ENCODE measurements around the gene PLA2G4D.

PLA2G4D gene

DNA sequence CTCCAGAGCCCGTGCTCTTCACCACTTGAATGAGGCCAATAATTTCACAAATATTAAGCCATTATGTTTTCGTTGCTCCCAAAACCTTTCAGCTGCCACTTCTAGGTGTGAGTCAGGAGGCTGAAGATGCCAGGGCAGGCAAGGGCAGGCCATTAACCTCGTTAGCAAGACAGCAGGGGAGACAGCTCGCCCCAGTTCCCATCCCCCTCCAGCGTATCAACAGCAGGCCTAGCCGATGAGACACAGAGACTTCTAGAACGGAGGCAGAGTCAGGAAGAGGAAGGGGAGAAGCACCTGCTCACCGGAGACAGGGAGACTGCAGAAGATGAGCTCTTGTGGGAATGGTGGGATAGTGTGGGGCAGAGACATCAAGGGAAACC is 45.6 kb downstream of the PLA2G4D start:
- DNase-seq, result peak; percentile 55

DNA sequence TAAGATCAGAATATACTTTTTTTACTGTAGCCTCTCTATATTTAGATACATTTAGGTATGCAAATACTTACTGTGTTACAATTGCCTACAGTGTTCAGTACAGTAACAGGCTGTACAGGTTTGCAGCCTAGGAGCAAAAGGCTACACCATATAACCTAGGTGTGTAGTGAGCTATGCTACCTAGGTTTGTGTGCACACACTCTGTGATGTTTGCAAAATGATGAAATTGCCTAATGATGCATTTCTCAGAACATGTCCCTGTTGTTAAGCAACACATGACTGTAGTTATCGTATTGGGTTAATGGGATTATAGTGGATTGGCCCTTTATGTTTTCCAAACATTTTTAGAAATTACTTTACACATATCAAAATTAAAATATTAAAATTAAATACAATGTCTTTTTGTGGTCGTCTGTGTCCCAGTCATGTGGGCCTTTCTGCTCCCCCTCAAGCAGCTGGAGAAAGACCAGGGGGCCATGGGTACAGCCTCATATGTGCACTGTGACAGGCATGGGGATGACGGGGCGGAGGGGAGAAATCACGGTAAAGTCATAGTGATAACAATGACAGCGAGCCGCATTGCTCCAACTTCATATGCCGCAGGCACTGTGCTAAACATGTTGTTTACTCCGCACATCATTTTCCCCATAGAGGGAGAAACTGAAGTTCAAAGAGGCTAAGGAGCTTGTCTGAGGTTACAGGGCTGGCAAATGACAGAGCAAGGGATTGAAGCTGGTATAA is 46.1 kb downstream of the PLA2G4D start:
- DNase-seq, result no peak

DNA sequence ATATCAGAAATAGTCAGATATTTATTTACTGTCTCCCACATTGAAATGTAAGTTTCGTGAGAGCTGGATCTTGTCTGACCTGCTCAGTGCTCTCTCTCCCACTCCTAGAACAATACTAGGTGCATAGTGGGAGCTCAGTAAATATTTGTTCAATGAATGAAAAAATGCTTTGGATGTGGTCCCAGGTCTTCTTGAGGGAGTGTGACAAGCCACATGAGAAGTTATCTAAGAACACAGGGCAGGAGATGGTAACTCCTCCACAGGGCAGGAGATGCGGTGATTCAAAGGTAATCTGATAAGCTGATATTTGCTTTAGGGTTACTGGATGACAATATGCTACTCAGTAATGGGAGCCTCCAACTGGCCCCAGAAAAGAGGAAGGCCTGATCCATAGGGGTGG is 47.8 kb downstream of the PLA2G4D start:
- DNase-seq, result no peak

DNA sequence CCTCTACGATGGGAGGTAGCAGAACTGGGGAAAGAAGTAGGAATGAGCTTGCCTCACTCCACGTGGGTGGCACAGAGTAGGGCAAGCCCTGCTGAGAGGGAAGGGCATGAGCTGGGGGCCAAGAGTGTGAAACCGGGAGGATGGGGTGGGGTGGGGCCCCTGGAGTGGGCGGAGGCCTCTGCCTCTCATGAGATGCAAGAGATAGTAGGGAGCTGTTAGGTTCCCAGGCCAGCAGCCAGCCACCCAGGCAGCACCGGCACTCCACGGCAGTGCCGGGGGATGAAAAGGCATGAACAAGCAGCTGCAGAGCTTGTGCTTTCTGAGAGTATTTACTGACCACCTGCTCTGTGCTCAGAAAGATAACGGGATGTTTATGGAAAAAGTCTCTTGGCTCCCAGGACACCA is 49.1 kb downstream of the PLA2G4D start:
- no peak for DNase-seq

DNA sequence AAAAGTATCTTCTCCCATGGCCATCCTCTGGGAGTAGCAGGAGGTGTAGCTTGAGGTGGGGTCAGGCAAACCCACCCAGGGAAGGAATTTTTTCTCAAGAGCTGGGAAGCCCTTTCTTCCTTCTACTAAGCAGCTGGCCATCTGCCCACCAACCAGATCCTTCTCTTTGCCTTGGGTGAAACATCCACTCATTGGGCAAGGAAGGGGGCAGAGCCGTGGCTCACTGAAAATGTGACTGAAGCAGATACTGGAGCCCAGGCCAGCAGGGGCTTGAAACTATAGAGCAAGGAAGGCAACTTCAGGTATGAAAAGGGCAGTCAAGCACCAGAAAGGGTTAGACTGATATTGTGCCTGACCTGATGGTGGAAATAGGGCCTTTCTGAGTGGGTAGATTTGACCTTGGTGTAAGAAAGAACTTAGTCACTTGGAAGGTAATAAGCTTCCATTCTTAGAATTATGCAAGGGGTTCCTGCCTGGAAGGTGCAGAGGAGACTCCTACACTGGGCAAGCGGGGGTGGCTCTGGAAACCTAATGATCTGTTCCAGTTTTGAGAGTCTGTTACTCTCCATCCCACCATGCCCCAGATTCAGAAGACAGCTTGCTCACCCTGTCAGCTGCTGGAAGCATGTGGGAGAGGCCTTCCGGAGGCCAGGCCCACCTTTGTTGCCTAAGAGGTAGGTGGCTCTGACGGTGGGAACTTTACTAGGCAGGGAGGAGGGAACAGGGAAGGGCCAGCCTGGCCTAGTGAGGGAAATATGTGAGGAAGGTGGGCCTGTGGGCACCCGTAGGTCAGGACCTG is 51.6 kb downstream of the PLA2G4D start:
- no peak for DNase-seq

DNA sequence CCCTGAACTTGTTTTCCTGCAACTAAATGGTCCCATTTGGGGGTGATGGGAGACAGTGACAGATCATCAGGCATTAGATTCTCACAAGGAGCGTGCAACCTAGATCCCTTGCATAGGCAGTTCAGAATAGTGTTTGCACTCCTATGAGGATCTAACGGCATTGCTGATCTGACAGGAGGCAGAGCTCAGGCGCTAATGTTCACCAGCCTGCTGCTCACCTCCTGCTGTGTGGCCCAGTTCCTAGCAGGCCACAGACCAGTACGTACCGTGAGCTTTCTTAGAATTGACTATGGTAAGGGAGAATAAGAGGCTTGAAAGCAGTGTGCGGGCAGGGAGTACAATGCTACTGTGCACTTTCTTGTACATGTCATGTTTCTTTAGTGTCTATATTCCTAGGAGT is 56.0 kb downstream of the PLA2G4D start:
- no peak for DNase-seq

DNA sequence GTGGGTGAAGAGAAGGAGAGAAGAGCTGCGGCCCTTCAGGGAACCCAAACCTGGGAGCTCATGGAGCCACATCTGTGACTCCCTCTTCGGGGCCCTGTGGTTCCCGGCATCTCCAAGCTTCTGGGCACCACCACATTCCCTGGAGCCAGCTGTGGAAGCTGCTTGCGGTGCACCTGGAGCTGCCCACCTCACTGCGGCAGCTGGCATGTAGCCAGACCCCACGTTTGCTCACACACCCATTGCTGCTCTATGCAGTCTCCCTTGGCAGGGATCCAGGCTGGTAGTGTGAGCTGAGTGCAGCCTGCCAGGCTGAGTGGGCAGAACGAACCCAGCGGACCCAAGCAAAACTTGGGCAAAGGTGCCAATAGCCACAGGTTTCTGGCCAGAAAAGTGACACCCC is 56.7 kb downstream of the PLA2G4D start:
- DNase-seq, result no peak

DNA sequence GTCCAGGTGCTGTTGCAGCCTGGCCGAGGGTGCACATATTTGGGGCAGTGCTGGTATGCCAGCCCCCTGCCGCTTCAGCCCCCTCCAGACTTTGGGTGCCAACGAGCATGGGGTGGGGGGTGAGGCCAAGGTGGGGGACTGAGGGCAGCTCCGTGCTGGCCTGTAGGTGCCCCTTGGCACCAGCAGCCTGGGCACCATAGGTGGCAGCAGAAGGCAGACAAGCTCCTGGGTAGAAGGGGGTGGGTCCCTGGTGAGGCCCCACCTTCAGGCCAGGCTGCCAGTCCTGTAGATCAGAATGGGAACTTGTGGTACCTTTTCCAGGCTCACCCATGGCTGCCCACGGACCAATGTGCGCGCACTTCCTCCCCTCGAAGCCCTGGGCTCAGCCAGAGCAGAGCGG is 57.4 kb downstream of the PLA2G4D start:
- DNase-seq, result no peak

DNA sequence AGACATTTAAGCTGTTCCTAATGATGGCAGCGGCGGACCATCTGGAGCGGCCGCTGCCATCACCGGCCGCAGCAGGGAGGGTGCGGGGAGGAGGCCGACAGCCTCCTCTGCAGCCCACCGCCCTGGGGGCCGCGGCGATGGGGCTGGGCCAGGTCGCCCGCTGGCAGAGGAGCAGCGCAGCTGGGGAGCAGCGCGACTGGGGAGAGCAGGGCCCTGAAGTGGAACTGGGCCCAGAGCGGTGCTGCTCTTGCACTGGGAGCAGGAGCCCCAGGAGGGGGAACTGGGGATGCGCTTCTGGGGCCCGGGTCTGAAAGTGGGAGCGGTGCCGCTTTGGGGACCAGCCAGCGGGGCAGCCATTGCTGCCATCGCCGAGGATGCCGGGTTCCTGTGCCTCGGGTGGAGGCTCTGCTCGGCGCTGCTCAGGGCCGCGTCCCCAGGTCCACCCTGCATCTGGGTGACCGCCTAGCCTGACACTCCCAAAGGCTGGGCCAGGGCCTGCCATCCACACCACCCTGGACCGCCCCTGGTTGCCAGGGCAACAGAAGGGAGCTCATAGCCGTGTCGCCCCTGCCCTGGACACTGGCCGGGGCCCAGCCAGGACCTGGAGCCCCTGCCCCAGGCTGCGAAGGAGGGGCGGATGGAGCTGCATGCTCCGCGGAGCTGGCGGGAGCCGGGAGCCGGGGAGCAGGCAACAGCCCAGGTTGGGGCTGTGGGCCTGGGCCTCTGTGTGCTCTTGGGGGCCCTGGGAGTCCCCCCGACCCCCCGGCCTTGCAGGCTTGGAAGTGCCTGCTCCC is 58.1 kb downstream of the PLA2G4D start:
- DNase-seq, result no peak

DNA sequence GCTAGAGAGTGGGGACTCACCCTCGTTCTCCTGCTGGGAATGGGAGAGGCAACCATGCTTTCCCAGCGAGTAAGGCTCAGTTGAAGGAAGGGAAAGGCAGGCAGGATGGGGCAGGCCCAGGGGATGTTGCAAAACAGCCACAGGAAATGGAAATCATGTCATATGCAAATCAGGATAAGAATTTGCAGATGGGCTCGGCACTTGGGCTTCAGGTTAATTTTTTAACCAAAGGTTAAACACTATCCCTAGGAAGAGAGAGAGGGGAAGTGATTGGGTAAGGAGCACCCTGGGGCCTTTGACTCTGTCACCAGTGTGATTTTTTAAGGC is 59.0 kb downstream of the PLA2G4D start:
- DNase-seq, result no peak

DNA sequence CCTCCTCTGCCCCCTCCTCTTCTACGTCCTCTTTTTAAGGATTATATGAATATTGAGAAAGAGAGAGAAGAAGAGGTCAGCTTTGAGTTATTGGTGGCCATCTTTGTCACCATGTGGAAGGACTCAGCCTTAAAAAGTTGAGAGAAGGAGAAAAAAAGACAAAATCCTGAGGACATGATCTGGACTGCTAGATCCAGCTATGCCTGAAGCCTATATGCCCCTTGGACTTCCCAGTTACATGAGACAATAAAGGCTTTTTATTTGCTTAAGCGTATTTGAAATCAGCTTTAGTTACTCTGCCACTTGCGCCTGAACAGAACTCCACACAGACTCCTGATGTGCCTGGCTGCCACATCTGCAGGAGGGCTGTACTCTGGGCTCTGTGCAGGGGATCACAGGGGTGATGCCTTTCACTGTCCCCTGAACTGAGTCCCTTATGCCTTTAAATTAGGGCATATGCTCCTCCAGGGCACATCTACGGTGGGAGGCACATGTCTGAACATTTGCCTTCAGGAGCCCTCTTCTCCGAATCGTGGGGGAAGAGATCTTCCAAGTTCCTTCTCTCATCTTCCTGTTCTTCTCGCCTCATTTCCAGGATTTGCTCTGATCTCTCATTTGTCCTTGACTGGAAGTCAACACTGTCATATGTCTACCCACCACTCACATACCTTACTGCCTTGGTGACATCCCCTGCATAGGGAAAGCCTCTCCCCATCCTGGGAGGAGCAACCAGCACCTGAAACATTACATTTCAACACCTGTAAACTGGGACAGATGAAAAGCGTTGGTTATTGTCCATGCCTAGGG is 59.5 kb downstream of the PLA2G4D start:
- no peak for DNase-seq

DNA sequence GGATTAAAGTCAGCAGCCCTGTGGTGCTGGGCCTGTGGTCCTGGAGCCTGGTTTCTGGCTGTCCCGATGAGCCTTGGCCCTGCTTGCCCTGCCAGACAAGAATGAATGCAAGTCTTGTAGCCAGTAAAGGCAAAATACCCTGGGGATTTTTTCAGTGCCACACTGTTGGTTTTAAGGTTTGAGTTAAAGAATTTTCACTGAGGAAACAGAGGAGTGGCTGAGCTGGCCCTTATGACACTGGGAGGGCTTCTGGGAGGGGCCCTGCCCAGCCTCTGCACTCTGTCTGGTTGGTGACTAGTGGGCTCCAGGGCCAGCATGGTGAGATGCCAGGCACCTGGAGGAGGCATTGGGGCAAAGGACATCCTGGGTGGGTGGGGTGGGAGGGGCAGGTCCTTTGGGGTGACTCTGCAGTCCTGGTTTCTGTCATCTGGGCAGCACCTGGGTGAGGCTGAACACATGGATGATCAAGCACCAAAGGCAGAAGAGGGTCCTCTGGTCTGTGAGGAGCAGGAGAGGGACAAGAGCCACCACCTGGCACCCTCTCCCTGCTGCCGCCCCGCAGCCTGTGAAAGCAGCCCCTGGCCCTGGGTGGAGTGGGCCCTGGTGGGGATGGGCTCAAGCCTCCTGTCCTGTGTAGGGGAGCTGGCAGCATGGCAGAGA is 61.0 kb downstream of the PLA2G4D start:
- no peak for DNase-seq

DNA sequence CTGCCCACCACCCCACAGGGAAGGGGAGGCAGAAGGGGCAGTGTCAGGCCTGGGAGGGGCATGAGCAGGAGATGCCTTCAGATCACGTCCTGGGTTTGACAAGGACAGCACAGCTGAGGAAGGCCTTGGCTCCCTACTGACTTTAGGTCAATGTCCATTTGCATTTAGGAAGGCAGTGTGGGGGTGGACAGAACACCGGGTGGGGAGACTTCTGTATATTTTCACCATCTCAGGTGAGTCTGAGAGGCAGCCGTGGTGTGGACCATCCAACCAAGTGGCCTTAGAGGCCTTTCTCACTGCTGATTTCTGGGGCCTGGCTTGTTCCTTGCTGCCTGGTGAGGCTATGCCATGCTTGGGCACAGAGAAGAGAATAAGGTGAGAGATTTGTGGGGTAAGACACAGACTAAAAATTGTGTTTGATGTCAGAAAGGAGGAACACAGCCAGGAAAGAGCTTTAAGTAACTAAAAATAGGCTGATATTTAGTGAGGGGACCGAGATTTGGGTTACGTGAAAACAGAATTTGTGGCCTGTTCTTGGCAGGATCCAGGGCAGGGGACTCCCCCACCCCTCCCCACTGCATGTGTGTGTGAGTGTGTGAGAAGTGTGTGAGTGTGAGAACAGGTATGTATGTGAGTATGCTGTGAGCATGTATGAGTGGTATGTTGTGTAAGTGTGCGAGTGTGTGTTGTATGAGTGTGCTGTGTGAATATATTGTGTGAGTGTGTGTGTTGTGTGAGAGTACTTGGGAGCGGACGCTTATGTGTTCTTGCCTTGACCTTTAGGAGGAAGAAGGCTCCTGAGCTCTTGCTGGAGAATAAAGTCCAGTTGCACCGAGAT is 61.8 kb downstream of the PLA2G4D start:
- DNase-seq, result no peak

DNA sequence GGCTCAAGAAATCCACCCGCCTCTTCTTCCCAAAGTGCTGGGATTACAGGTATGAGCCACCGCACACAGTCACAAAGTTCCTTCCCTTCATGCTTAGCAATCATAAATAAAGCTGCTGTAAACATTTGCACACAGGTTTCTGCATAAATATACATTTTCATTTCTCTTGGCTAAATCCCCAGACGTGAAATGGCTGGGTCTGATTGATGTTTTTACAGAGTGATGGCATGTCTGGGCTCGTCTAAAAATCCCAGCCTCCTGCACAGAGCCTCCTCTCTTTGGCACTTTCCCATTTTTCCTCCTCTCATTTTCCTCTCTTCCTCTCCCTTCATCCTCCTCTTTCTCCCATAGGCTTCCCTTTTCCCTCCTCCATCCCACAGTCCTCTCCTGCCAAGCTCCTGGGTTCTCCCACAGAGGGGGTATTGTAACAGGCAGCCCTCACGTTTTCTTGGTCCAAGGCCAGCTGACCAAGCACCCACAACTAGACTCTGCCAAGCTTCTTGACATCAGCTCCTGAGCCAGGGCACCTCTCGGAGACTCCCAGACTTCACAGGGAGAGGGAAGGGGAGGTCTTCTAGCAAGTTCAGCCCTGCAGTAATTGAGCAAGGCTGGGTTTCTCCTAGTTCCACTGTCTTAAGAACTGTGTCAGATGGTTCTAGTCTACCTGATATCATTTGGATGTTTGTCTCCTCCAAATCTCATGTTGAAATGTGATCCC is 63.0 kb downstream of the PLA2G4D start:
- no peak for DNase-seq

DNA sequence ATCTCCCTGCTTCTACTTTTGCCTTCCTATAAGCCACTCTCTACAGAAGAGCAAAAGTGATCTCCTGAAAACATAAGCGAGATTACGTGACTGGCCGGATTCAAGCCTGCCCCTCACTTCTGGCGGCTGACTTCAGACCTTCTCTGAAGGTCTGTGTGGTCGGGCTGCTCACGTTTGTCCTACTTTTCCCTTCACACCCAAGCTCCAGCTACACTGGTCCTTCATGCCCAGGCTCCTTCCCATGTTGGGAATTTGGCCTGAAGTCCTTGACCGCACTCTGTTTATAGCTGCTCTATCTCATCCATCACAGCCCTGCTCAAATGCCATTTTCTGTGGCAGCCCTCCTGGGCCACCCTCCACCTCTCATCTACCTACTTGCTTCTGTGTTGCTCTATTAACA is 66.8 kb downstream of the PLA2G4D start:
- no peak for DNase-seq

DNA sequence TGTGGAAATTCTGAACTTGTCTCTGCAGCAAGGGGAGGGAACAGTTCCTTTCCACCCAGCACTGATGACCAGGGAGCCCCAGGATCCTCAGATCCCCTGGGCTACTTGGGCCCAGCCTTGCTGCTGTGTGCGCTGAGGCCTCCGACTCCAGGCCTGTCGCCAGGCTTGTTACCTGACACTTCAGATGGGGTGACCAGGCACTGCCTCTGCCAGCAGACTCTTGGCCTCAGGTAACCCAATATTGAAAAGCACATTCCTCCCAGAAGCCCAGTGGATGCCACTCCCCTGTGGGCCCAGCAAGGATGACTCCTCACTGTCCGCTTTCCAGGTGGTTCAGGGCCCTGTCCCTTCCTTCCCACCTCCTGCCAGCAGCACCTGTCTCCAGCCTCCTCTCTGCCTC is 70.1 kb downstream of the PLA2G4D start:
- no peak for DNase-seq

DNA sequence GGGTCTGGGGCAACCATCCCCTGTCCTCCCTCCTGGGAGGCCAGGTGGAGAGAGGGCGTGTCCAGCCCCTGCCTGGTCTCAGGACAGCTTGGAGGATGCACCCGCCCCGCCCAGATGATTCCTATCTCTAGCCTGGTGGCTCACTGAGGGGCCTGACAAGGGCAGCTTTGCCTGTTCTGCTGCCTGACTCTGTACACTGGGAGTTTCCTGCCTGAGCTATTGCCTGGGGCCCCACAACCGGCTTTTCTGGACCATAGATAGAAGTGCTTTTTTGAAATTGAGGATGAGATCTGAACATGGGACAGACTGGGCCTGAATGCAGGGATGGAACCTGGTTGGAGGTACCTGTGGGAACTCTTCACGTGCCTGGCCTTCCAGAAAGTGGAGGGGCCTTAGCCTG is 72.8 kb downstream of the PLA2G4D start:
- DNase-seq, result no peak

DNA sequence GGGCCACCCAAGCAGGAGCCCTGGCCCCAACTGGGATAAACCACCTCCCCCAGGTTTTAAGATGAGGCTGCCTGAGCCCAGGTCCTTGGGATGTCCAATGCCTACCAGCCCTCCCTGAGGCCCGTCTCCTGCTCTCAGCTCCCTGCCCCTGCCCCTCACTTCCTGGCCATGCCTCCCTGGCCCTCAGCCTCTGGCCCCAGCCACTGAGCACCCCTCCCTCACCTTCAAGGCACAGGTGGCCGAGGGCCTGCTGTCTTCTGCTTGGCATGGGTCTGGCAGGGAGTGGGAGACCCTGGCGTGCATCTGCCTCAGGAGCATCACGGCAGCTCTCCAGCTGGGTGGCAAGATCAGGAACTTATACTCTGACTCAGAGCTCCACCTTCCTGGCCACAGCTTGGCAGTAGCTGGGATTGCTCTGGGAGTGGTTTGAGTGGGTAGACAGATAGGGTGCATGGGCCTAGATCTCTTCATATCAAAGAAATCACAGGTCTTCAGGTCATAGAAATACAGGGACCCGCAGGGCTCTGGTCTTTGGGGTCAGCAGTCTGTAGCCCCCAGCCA is 73.6 kb downstream of the PLA2G4D start, which contains the start of gene PLA2G4E:
Gene PLA2G4E (minus strand): TSS at position 330 of the 561 bp plus-strand sequence. CDS start 12 bp downstream, at position 318.
- no peak for DNase-seq

DNA sequence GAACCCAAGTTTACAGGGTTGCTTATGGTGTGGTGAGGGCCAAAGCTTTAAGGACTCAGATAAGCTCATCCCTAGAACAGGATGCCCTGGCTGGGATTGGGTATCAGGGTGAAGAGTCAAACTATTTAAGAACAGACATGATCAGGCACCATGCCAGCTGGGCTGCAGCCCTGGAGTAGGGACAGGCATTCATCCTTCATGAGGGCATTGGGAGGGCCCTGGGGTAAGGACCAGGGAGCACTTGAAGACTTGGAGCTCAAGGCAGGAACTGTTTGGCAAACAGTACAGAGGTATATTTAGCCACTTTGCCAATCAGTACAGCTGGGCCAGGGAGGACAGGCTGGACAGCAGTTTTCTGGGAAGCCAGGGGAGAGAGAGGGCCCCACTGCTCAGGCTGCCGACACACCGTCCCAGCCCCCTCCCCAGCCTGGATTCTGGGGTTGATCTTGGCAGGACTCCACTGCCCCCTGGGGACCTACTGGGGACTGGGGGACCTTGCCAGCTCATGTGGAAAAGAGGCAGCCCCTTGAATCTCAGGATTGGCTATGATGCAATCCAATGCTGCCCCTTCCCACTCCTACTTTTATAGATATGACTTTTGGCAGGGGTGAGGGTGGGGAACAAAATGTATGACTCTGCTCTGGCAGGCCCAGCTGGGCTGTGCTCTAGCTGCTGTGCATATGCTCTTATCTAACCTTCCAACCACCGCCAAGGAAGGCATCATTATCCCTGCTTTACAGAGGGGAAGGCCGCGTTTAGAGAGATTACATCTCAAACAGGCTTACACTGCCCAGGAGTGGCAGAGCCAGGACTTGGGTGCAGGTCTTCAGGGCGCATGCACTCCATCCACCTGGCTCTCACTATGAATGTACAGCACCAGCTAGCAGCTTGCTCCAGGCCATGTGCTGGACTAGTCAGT is 75.8 kb downstream of the PLA2G4D start:
- no peak for DNase-seq

Measured in eye (tissue), 1 donor.